ENCODE measurements around the gene EFEMP1.

EFEMP1 gene

GRCh38 chr2:55923091-55923981 lies at the start of gene EFEMP1:
EFEMP1 (minus strand) TSS chr2:55923782; CDS start chr2:55922440, 1,342 bp downstream.
- DNase-seq (ENCODE audit: low spot score), result peak; percentile 80

GRCh38 chr2:55970500-55970899 lies 46.9 kb upstream of the EFEMP1 start:
- DNase-seq (ENCODE audit: low spot score), result no peak

GRCh38 chr2:55968941-55969340 lies 45.4 kb upstream of the EFEMP1 start:
- DNase-seq (ENCODE audit: low spot score), result no peak

- DNase-seq (ENCODE audit: low spot score), result no peak
These were observed 43.0 kb upstream of the EFEMP1 start for GRCh38 chr2:55966401-55967118.

- DNase-seq (ENCODE audit: low spot score), result no peak
These were observed 42.4 kb upstream of the EFEMP1 start for GRCh38 chr2:55965966-55966365.

GRCh38 chr2:55965276-55965675 lies 41.7 kb upstream of the EFEMP1 start:
- DNase-seq (ENCODE audit: low spot score), result no peak

- no peak for DNase-seq (ENCODE audit: low spot score)
These were observed 39.3 kb upstream of the EFEMP1 start for GRCh38 chr2:55962915-55963314.

GRCh38 chr2:55961318-55961911 lies 37.8 kb upstream of the EFEMP1 start:
- DNase-seq (ENCODE audit: low spot score), result peak; percentile 15

GRCh38 chr2:55958756-55959155 lies 35.2 kb upstream of the EFEMP1 start:
- DNase-seq (ENCODE audit: low spot score), result no peak

GRCh38 chr2:55957142-55957541 lies 33.6 kb upstream of the EFEMP1 start:
- DNase-seq (ENCODE audit: low spot score), result no peak

GRCh38 chr2:55954306-55955035 lies 30.9 kb upstream of the EFEMP1 start:
- no peak for DNase-seq (ENCODE audit: low spot score)

- no peak for DNase-seq (ENCODE audit: low spot score)
These were observed 28.8 kb upstream of the EFEMP1 start for GRCh38 chr2:55952415-55952814.

GRCh38 chr2:55951533-55951932 lies 28.0 kb upstream of the EFEMP1 start:
- DNase-seq (ENCODE audit: low spot score), result no peak

- DNase-seq (ENCODE audit: low spot score), result no peak
These were observed 26.0 kb upstream of the EFEMP1 start for GRCh38 chr2:55949613-55950012.

- DNase-seq (ENCODE audit: low spot score), result no peak
These were observed 25.6 kb upstream of the EFEMP1 start for GRCh38 chr2:55949211-55949610.

- no peak for DNase-seq (ENCODE audit: low spot score)
These were observed 24.8 kb upstream of the EFEMP1 start for GRCh38 chr2:55948176-55948923.

- DNase-seq (ENCODE audit: low spot score), result peak; percentile 38
These were observed 24.2 kb upstream of the EFEMP1 start for GRCh38 chr2:55947752-55948151.

GRCh38 chr2:55946793-55947192 lies 23.2 kb upstream of the EFEMP1 start:
- no peak for DNase-seq (ENCODE audit: low spot score)

GRCh38 chr2:55943466-55943865 lies 19.9 kb upstream of the EFEMP1 start:
- DNase-seq (ENCODE audit: low spot score), result no peak

- no peak for DNase-seq (ENCODE audit: low spot score)
These were observed 12.8 kb upstream of the EFEMP1 start for GRCh38 chr2:55936351-55936750.

- no peak for DNase-seq (ENCODE audit: low spot score)
These were observed 10.8 kb upstream of the EFEMP1 start for GRCh38 chr2:55934337-55934736.
